HG03520 (cell line): ENCODE results near the gene PDP2.
"Not testable (repeated sequence)": the region's sequence is repeated elsewhere in the genome, so short reads cannot be mapped to it uniquely, and the experiment has no call there.

Source experiments
- ATAC-seq: cut with Tn5 transposase; IDR thresholded peaks from one replicate; pipeline ENCODE4 v1.9.1; 2021; ENCODE audit warnings: mild to moderate bottlenecking, moderate library complexity; ENCODE audit not compliant: unreplicated experiment

The PDP2 gene

GRCh38 chr16:66881964-66882508, 1.7 kb downstream of the PDP2 start:
- ATAC-seq = no peak

GRCh38 chr16:66882702-66883101, 2.4 kb downstream of the PDP2 start:
- no peak for ATAC-seq

GRCh38 chr16:66885491-66885890, 5.2 kb downstream of the PDP2 start:
- ATAC-seq = no peak

DNA sequence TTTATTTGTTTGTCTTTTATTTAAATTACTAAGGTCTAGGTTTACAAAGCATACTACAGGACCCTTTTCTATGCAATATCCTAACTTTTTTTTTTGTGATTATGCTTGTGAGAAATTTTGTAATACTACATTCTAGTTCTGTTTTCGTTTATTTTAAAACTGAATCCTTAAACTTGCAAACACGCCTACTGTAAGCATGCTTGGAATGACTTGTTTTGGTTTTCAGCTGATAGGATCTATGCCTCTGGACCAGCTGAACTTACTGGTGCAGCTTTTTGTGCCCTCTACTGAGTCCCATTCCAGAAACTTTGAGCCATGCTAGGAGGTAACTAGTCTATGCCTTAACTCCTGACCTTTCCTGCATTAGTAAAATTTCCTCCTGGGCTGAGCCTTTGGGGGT, 6.0 kb downstream of the PDP2 start:
- no peak for ATAC-seq

- no peak for ATAC-seq
Observed at GRCh38 chr16:66886914-66887313, 6.6 kb downstream of the PDP2 start.

DNA sequence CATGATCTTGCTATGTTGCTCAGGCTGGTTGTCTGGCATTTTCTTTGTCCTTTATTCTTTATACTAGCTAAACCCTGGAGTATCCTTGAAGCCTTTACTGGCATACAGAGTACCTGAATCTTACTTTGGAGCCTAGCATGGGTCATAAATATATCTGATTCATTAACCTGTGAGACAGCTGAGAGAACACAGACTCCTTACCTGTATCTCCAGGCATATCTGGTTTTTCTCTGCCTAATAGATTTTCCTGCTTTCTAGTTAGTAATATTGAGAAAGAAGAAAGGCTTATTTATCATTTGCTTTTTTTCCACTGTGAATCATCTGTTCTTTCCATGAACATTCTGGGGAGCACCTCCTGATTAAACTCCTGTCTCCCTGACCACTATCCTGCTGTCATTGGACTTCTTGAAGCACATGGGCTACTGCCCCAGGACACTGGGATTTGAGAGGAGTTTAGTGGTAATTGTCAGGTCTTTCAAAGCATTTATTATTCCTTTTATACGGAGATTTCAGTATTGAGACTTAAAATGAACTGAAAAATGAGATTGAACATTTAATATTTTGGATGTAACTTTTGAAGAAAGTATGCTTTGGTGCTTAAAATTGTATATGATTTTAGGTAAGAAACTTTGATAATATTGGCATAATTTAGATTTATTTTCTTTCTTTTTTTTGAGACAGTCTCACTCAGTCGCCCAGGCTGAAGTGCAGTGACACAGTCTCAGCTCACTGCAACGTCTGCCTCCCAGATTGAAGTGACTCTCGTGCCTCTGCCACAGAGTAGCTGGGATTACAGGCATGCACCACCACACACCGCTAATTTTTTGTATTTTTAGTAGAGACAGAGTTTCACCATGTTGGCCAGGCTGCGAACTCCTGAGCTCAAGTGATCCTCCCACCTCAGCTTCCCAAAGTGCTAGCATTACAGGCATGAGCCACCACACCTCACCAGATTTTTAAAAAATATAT, 8.6 kb downstream of the PDP2 start:
- no peak for ATAC-seq

- no peak for ATAC-seq
Observed at GRCh38 chr16:66889622-66890021, 9.3 kb downstream of the PDP2 start.

GRCh38 chr16:66890799-66891198, 10.5 kb downstream of the PDP2 start:
- ATAC-seq = no peak

GRCh38 chr16:66891360-66891759, 11.0 kb downstream of the PDP2 start:
- ATAC-seq = no peak

- no peak for ATAC-seq
Observed at GRCh38 chr16:66891797-66892196, 11.5 kb downstream of the PDP2 start.

GRCh38 chr16:66894055-66894454, 13.7 kb downstream of the PDP2 start:
- ATAC-seq = no peak

DNA sequence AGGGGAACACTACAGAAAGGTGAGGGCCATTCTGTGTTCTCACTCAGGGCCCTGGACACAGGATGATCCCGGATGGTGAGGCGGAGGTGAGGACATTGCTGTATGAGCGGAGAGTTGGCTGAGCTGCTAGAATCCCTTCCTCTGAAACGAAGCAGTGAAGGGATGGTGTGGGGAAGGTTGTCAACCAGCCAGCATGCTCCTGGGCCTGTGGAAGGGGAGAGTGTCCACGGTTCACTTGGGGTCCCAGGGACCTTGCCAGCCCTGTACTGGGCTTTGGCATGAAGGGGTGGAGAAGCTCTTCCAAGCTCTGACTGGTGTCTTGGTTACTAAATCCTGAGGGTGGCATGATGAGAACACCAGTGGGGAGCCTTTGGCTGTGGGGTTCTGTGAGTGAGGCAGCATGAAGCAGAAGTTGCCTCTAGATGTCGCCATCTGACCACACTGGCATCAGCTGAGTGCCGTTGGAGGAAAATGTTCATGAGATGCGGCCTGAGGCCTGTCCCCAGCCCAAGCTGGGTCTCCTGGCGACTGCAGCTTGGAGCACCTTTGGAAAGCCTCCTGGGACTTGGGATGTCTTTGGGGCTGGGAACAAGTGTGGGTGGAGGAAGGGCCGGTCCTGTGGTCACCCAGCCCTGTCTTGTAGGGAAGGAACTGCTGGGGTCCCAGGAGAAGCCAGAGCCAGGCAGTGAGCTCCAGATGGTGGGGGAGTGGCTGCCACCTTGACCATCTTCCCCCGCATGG, 14.8 kb downstream of the PDP2 start:
- ATAC-seq = no peak

DNA sequence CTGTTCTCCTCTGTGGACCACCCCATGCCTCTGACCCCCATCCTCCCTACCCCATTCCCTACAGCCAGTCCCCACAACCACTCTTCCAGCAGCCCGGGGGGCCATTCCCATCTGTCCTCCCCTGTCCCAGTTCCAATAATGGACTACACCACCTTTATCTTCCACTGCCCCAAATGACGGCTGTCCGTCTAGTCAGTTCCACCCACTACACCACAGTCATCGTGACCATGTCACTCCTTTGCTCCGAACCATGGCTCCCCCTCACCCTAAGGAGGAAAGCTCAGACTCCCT, 15.3 kb downstream of the PDP2 start:
- ATAC-seq = no peak

- ATAC-seq = no peak
Observed at GRCh38 chr16:66895999-66896398, 15.7 kb downstream of the PDP2 start.

DNA sequence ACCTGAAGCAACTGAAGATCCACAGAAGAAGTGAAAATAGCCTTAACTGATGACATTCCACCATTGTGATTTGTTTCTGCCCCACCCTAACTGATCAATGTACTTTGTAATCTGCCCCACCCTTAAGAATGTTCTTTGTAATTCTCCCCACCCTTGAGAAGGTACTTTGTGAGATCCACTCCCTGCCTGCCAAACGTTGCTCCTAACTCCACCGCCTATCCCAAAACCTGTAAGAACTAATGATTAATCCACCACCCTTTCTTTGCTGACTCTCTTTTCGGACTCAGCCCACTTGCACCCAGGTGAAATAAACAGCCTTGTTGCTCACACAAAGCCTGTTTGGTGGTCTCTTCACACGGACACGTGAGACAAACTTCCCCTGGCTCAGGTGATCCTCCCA, 16.4 kb downstream of the PDP2 start:
- not testable (repeated sequence) for ATAC-seq

DNA sequence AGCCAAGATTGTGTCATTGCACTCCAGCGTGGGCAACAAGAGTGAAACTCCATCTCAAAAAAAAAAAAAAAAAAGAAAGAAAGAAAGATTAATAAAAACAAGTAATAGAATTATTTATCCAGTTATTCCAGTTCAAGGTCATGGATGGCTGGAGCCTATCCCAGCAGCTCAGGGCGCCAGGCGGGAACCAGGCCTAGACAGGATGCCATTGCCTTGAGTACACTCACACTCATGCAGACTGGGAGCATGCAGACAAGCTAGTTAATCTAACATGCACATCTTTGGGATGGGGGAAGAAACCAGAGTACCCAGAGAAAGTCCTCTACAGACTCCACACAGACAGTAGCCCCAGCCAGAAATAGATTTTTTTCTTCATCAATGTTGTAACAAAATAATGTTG, 17.9 kb downstream of the PDP2 start:
- no peak for ATAC-seq

DNA sequence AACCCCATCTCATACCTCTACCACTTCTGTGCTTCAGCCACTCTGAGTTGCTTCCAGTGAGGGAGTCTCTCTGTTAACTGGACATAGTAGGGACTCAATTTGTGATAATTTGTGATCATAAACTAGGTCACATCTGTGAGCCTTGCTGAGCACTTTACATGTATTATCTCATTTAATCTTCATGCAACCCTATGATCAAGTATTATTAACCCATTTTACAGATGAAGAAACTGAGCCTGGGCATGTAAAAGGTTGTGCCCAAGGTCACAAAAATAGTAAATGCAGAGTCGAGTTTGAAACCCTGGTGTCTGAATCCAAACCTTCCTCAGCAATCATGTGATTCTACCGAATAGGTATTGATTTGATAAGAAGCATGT, 18.6 kb downstream of the PDP2 start:
- ATAC-seq = no peak

GRCh38 chr16:66899310-66899944, 19.1 kb downstream of the PDP2 start:
- no peak for ATAC-seq

GRCh38 chr16:66899945-66900710, 19.8 kb downstream of the PDP2 start:
- ATAC-seq = no peak

GRCh38 chr16:66900721-66901441, 20.6 kb downstream of the PDP2 start:
- no peak for ATAC-seq
